Measurements from ENCODE around the gene CD209.

The CD209 gene

DNA sequence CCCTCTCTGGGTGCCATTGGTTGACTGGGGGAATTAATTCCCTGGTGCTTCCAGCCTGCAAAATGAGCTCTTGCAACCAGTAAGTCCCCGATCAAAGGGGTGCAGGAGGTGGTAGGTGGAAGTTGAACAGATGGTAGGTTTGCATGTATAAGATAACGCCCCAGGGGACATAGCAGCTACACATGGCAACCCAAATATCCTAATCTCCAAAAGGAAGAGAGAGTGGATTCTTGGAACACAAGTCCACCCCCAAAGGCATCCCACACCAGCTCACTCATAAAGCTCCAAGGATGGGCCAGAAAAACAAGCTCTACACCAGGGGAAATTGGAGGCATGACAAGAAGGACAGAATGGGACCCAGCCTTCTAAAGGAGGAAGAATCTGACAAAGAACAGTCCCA, 4.8 kb downstream of the CD209 start:
- TF ChIP-seq TEAD4 (IDR thresholded peaks at IDR 0.05): no peak
- no peak for TF ChIP-seq ZBTB7A (IDR thresholded peaks at IDR 0.05; ENCODE audit: low read depth)
- no peak for TF ChIP-seq YY1 (IDR thresholded peaks at IDR 0.05; ENCODE audit: low read depth)
- TF ChIP-seq RAD21 (IDR thresholded peaks at IDR 0.05; ENCODE audit: low read depth): no peak
- no peak for TF ChIP-seq NFIC (IDR thresholded peaks at IDR 0.05)

DNA sequence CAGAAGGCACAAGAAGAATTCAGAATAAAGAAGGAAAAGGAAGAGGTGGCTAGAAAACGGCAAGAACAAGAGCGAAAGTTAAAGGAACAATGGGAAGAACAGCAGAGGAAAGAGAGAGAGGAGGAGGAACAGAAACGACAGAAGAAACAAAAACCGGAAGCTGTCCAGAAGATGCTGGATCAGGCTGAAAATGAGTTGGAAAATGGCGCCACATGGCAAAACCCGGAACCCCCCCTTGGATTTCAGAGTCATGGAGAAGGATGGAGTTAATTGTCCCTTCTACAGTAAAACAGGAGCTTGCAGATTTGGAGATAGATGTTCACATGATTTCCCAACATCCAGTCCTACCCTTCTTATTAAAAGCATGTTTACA, 6.7 kb downstream of the CD209 start:
- TF ChIP-seq TCF12 (IDR thresholded peaks at IDR 0.05; ENCODE audit: low read depth) (no peak), NFIC (IDR thresholded peaks at IDR 0.05) (no peak), FOXM1 (IDR thresholded peaks at IDR 0.05; ENCODE audit: borderline replicate concordance, low read depth) (no peak)

DNA sequence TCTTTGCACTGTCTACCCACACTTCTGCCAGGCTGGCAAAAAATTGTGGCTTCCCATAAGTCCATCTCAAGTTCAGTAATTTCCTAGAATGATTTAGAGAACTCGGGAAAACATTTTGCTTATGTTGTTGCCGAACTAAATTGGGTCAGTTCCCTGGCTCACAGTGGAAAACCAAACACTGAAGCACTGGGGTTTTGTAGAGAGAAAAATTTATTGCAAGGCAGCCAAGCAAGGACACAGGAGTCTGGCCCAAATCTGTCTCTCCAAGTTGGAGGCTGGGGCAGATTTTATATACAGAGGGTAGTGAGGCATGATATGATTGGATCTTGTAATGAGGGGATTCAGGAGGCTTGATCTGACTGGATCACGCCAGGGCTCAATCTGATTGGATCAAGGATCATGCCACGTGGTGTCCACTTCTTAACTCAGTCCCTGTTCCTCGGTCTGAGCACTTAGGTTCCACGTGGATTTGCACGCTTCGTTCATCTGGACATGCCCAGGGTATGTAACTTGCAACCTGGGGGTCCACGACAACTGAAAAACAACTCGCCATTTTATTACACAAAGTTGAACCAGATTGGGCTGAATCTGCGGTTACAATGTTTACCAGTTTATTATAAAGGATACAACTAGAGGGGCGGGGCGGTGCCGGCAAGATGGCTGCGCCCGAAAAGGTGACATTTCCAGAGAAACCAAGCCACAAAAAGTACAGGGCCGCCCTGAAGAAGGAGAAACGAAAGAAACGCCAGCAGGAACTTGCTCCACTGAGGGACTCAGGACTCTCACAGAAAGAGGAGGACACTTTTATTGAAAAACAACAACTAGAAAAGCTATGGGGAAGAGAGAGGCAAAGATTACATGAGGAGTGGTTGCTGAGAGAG, 7.3 kb downstream of the CD209 start:
- TF ChIP-seq CEBPB (IDR thresholded peaks at IDR 0.05): no peak
- TF ChIP-seq ZBTB7A (IDR thresholded peaks at IDR 0.05; ENCODE audit: low read depth): no peak
- TF ChIP-seq YY1 (IDR thresholded peaks at IDR 0.05; ENCODE audit: low read depth): no peak
- TF ChIP-seq, protein P1, sequence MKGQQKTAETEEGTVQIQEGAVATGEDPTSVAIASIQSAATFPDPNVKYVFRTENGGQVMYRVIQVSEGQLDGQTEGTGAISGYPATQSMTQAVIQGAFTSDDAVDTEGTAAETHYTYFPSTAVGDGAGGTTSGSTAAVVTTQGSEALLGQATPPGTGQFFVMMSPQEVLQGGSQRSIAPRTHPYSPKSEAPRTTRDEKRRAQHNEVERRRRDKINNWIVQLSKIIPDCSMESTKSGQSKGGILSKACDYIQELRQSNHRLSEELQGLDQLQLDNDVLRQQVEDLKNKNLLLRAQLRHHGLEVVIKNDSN (IDR thresholded peaks at IDR 0.05): 0 out of 2 replicates have a peak, but pooled peaks have one; percentile 6
- TF ChIP-seq, protein P2, sequence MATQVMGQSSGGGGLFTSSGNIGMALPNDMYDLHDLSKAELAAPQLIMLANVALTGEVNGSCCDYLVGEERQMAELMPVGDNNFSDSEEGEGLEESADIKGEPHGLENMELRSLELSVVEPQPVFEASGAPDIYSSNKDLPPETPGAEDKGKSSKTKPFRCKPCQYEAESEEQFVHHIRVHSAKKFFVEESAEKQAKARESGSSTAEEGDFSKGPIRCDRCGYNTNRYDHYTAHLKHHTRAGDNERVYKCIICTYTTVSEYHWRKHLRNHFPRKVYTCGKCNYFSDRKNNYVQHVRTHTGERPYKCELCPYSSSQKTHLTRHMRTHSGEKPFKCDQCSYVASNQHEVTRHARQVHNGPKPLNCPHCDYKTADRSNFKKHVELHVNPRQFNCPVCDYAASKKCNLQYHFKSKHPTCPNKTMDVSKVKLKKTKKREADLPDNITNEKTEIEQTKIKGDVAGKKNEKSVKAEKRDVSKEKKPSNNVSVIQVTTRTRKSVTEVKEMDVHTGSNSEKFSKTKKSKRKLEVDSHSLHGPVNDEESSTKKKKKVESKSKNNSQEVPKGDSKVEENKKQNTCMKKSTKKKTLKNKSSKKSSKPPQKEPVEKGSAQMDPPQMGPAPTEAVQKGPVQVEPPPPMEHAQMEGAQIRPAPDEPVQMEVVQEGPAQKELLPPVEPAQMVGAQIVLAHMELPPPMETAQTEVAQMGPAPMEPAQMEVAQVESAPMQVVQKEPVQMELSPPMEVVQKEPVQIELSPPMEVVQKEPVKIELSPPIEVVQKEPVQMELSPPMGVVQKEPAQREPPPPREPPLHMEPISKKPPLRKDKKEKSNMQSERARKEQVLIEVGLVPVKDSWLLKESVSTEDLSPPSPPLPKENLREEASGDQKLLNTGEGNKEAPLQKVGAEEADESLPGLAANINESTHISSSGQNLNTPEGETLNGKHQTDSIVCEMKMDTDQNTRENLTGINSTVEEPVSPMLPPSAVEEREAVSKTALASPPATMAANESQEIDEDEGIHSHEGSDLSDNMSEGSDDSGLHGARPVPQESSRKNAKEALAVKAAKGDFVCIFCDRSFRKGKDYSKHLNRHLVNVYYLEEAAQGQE (IDR thresholded peaks at IDR 0.05; ENCODE audit: low read depth): no peak
- TF ChIP-seq NFIC (IDR thresholded peaks at IDR 0.05): no peak

DNA sequence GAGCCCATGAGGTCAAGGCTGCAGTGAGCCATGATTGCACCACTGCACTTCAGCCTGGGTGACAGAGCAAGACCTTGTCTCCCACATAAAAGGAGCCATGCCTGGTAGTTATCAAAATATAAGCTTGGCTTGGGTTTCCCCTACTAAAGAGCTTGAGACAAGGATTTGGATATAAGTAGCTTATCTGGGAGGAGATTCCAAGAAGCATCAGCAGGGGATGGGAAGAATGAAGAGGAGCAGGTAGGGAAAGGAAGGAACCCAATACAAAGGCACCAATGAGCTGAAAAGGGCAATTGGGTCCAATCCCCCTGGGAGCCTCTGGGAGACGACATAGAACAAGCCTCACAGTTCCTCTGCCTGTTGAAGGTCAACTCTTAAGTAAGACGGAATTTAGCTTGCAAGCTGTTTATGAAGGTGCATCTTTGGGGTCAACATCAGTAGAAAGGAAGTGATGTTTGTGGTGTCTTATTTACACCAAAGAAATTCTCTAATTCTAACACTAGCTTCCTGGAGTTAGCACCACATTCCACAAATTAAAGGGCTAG, 8.1 kb downstream of the CD209 start:
- TF ChIP-seq TCF12 (IDR thresholded peaks at IDR 0.05; ENCODE audit: low read depth) (no peak), TEAD4 (IDR thresholded peaks at IDR 0.05) (no peak), CREB1 (IDR thresholded peaks at IDR 0.05; ENCODE audit: low read depth) (no peak), RAD21 (IDR thresholded peaks at IDR 0.05; ENCODE audit: low read depth) (no peak), YY1 (IDR thresholded peaks at IDR 0.05; ENCODE audit: low read depth) (no peak), EGR1 (IDR thresholded peaks at IDR 0.05) (no peak), FOXM1 (IDR thresholded peaks at IDR 0.05; ENCODE audit: borderline replicate concordance, low read depth) (no peak), ZBTB7A (IDR thresholded peaks at IDR 0.05; ENCODE audit: low read depth) (no peak)
- TF ChIP-seq, protein P2 (IDR thresholded peaks at IDR 0.05; ENCODE audit: low read depth): no peak
- TF ChIP-seq, protein P3, sequence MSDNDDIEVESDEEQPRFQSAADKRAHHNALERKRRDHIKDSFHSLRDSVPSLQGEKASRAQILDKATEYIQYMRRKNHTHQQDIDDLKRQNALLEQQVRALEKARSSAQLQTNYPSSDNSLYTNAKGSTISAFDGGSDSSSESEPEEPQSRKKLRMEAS (IDR thresholded peaks at IDR 0.05): no peak

DNA sequence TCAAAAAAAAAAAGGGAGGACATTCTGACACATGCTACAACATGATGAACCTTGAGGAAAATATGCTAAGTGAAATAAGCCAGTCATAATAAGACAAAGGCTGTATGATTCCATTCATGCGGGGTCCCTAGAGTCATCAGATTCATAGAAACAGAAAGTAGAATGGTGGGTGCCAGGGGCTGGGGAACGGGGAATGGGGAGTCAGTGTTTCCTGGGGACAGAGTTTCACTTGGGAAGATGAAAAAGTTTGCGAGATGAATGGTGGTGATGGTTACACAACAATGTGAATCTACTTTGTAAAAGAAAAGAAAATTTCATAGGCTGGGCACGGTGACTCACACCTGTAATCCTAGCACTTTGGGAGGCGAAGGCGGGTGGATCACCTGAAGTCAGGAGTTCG, 9.3 kb downstream of the CD209 start:
- TF ChIP-seq CREB1 (IDR thresholded peaks at IDR 0.05; ENCODE audit: low read depth) (no peak), TCF12 (IDR thresholded peaks at IDR 0.05; ENCODE audit: low read depth) (no peak), NFIC (IDR thresholded peaks at IDR 0.05) (no peak)

DNA sequence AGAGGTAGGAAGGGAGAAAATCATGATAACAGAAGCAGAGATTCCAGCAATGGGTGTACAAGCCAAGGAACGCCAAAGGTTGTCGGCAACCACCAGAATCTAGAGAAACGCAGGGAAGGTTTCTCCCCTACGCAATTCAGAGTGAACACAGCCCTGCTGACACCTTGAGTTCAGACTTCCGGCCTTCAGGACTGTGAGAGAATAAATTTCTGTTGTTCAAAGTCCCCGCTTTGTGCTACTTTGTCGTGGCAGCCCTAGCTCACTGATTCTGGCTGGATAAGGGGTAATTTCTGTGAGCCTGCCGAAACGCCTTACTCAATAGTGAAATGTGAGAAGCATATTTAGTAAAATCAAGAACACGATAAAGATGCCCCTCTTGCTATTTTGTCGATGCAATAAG, 10.1 kb downstream of the CD209 start:
- no peak for TF ChIP-seq CEBPB (IDR thresholded peaks at IDR 0.05)
- TF ChIP-seq, protein P2 (IDR thresholded peaks at IDR 0.05; ENCODE audit: low read depth): no peak
- TF ChIP-seq EGR1 (IDR thresholded peaks at IDR 0.05): no peak
- TF ChIP-seq, protein P3 (IDR thresholded peaks at IDR 0.05): no peak
- TF ChIP-seq EP300 (IDR thresholded peaks at IDR 0.05; ENCODE audit: borderline replicate concordance): no peak
- no peak for TF ChIP-seq YY1 (IDR thresholded peaks at IDR 0.05; ENCODE audit: low read depth)
- no peak for TF ChIP-seq NFIC (IDR thresholded peaks at IDR 0.05)
- TF ChIP-seq CREB1 (IDR thresholded peaks at IDR 0.05; ENCODE audit: low read depth): no peak
- TF ChIP-seq TAF1 (IDR thresholded peaks at IDR 0.05; ENCODE audit: low read depth): no peak
- no peak for TF ChIP-seq TCF12 (IDR thresholded peaks at IDR 0.05; ENCODE audit: low read depth)
- no peak for TF ChIP-seq RAD21 (IDR thresholded peaks at IDR 0.05; ENCODE audit: low read depth)
- no peak for TF ChIP-seq ZBTB7A (IDR thresholded peaks at IDR 0.05; ENCODE audit: low read depth)
- TF ChIP-seq, protein P1 (IDR thresholded peaks at IDR 0.05): no peak
- no peak for TF ChIP-seq TEAD4 (IDR thresholded peaks at IDR 0.05)
- no peak for TF ChIP-seq FOXM1 (IDR thresholded peaks at IDR 0.05; ENCODE audit: borderline replicate concordance, low read depth)

All from Ishikawa (cell line).